Central memory CD4-positive, alpha-beta T cell (primary cell): Measurements from ENCODE around the gene TBC1D2B.

ENCODE experiments used
- DNase-seq: peaks from one replicate; pipeline ENCODE4 v3.0.0; 2022

Gene TBC1D2B

DNA sequence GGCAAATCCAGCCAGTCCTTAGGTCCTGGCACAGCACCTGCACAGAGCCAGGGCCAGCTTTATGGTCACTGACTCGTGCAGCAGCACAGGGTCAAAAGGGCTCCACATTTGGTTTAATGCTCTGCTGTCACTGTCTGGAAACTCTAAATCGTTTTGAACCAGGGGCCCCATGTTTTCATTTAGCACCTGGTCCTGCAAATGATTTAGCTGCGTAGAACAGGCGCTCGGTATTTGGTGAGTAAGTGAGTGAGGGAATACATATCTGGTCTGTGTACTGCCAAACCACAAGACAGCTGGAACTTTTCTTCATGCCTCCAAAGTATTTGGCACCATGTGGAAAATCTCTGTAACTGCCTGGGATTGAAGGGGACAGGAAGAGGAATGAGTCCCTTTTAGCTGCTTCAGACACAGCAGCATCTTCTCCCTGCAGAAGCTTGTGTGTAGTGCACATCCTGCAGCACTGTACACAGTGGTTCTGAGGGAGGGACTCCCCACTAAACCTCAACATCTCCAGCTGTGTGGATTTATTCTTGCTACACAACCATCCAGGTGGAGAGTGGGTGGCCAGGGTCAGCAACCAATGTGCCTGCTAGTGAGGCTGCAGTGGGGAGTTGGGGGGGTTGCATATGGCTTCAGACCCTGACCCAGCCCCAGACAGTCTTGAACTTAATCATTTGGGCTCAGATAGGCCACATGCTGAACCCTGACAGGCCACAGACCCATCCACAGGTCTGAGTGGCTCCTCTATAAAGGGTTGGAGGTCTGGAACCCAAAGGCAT lies 15.9 kb upstream of the TBC1D2B start:
- no peak for DNase-seq

DNA sequence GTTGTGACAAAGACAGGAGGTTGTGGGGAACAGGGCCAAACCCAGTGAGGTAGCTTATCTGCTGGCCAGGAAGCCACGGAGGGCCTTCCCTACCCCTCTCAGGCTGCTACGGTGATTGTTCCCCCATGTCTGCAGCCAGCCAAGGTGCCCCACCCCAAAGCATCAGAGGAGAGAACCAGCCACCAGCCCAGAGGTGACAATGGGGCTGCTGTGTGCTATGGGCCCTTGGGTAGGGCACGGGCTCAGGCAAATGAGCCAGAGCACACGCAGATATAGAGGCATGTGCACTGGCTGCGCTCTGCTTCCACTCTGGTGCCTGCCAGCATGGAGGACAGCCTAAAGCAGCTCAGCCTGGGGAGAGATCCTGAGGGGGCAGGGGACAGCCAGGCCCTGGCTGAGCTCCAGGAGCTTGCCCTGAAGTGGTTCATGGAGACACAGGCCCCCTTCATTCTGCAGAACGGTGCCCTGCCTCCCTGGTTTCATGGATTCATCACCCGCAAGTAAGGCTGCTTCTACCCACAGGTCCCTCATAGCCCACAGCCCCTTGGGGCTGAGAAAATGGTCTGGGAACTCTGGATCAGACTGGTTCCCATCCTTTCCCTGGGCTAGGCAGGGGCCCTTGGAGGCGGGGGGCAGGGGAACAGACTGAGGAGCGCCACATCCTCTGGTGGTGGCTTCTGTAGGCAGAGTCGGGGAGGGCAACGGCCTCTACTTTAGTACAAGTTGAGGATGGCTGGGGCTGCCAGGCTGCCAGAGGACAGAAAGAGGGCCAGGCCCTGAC lies 14.9 kb upstream of the TBC1D2B start, which contains the start of gene SH2D7:
Gene SH2D7, plus strand, starts transcription at position 301 of the 781 bp plus-strand sequence. Its CDS starts 24 bp downstream, at position 325.
- no peak for DNase-seq

DNA sequence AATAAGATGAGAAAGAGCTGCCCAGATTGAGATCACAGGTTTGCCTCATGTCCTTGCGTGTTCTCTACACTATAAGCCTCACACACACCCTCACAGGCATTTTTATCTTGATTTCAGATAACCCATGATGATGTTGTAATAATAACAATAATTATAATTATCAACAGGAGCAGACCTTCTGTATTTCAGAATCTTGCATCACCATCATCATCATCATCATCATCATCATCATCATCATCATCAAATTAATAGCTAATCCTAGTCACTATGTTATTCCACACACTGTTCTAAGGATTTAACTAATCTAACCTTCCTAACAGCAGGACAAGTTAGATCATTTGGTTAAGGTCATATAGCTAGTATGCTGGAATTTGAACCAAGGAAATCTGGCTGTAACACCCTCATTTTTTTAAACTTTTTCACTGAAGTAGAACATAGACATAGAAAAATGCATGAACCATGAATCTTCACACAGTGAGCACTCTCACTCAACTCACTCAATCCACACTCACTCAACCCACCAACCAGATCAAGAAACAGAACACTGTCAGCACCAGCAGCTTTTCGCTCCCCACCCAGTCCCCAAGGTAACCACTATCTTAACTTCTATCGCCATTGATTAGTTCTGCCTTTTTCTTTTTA lies 13.0 kb upstream of the TBC1D2B start:
- no peak for DNase-seq

DNA sequence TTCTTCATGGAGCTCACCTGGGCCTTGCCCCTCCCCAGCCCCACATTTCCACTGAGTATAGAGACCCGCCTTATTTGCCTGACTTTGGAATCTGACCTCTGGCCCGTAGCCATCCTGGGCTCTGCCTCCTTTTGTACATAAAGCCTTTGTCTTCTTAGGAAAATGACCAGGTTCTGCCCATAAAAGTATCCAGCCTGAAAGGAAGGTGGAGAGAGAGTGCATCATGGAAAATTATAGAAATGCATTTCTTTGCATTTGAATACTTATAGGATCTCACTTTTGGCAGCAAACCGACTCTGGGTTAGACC lies 11.2 kb upstream of the TBC1D2B start:
- DNase-seq = no peak

DNA sequence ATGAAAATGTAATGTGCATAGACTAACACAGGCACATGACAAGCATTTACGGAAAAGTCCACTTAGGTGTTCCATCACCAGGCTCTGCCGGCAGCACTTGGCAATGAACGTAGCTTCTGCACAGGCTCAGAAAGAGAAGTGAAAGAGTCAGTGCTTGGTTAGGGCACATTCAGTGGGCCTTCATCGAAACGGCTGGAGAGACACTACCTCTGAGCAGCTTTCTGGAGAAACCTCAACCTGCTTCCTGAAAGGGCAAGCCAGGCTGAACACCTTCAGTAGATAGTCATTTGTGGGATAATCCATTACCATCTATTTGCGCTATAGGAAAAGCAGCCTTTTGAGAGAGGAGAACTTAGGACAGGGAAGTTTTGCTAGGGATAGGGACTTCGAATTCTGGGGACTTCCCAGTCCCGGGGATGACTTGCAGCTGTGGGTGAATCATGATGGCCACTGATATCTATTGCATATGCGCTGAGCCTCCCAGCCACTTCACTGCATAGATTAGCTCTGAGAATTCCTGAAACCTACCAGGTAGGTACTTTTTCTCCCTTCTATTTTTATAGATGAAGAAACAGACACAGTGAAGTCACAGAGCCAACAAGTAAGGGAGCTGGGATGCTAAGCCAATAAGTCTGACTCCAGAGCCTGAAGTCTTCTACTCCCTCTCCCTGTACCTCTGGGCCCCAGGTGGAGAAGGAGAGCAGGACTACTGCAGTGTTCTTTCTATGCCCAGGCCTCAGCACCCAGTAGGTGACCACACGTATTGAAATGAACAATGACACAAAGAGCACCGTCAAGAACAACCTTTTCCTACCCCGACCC lies 10.7 kb upstream of the TBC1D2B start:
- no peak for DNase-seq

DNA sequence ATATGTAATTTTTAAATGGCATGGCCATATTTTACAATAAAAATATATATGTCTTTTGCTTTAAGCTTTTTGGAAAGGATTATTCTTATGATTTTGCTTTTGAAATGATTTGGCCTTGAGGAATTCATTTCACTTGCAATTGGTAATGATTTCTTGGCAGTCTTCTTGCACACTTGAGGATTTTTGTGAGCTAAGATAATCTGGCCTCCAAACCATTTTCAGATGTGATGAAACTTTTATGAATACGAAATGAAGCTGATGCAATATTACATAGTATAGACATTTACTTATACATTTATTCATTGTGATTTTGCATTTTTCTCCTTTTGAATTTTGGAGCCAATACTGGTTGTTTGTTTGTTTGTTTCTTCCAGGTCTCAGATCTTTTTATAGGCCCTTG lies 8.4 kb upstream of the TBC1D2B start:
- DNase-seq = no peak

DNA sequence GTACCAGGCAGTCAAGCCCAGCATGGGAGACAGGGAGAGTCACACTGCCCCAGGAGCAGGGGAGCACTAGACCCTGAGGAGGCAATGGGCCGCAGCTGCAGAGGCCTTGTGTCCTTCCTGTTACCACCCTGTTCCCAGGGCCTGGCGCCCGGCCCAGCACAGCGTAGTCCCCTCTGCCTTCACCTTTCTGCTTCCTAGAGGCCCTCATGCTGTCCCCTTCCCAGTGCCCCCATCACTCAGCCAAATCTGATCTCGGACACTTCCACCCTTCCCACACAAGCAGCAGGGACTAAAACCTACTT lies 6.9 kb upstream of the TBC1D2B start:
- DNase-seq = no peak

DNA sequence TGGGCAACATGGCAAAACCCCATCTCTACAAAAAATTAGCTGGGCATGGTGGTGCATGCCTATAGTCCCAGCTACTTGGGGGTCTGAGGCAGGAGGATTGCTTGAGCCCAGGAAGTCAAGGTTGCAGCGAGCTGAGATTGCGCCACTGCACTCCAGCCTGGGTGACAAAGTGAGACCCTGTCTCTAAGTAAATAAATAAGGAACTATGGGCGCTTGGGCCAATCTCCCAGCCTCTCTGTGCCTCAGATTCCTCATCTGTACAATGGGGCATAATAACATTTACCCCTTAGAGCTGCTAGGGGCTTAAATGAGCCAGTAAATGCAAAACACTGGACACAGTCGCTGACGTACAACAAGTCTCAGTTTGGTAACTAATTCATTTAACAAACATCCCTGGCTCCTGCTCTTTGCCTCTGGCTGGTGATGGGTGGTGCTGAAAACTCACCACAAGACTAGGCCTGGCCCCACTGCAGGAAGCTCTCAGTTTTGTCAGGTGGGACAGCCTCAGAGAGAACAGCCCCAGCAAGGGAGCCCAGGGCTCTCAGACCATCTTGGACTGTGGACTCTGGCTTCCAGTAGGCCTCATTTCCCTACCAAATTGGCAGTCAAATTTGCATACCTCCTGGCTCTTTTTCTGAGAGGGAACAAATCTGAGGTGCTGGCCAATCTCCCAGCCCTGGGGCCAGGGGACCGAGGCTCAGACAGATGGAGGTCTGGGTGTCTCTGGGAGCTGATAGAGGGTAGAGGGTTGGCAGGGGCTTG lies 6.4 kb upstream of the TBC1D2B start:
- DNase-seq = no peak

DNA sequence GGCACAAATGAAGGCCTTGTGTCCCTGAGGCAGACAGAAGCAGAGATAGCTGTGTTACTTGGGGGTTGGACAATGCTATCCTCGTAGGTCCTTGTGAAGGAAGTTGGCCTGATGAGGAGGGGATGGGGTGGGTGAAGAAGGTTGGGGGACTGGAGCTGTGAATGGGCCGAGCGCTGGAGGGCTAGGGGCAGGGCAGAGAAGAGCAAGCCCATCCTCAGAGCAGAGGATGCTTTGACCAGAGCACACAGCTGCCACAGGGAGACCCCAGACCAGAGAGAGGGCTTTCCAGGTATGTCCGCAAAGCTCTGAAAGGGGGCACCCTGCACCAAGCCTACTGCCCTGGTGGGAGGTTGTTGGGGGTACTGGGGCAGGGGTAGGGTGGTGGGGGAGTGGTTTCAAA lies 5.7 kb upstream of the TBC1D2B start:
- no peak for DNase-seq

DNA sequence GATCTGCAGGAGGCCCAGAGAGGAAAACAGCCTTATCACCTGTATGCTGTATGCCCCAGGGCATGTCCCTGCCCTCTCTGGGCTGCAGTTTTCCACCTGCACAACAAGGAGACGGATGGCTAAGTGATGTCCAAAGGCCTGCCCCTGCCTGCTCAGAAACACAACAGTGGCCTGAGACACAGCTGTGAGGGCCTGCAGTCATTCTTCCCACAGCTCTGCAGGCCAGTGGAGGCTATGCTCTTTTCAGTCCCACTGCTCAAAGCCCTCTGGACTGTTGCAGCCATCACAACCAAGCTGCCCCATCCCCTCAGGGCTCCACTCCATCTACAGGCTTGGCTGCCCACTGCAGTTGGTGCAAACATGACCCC lies 5.2 kb upstream of the TBC1D2B start:
- no peak for DNase-seq

DNA sequence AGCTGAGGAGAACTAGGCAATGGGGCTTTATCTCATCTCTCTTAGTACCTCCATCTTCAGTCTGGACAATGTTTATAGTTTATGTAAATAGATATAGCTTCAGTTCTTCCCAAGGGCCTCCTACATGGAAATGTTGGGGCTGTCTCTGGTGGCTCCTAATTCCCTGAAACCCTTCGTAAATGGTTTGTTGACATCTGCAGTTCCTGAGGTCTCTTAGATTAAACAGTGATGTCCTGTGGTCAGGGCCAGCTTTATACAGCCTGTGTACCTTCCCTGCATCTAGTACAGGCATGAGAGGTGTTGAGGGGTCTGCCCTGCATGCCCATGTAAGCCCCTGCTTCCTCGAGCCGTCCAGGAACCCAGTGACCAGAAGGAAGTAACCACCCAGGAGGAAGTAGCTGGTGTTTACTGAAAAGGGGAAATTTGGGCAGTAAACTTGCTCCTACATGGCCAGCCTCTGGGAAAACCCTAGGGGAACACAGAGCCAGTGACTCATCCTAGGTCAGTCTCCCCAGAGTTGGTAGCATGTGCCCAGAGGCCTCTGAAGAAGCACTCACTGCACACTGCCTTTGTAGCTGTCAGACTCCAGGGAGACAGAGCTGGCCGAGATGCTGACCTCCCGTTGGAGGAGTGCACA lies 4.7 kb upstream of the TBC1D2B start:
- DNase-seq = no peak

DNA sequence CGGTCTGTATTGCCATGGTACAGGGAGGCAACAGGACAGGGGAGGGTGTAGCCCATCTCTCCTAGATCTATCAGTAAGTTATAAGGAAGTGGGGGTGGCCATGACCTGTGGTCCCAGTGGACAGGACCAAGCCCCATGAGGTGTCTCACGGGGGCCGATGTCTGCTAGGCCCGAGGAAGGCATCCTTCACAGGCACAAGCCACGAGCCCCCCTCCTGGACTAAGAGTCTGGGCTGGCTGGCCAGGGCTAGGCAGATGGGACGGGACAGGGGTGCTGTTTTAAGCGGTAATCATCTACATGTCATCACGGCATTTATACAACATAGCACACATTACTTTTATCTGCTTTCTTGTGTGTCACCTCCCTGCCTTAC lies 2.6 kb upstream of the TBC1D2B start:
- DNase-seq = no peak

DNA sequence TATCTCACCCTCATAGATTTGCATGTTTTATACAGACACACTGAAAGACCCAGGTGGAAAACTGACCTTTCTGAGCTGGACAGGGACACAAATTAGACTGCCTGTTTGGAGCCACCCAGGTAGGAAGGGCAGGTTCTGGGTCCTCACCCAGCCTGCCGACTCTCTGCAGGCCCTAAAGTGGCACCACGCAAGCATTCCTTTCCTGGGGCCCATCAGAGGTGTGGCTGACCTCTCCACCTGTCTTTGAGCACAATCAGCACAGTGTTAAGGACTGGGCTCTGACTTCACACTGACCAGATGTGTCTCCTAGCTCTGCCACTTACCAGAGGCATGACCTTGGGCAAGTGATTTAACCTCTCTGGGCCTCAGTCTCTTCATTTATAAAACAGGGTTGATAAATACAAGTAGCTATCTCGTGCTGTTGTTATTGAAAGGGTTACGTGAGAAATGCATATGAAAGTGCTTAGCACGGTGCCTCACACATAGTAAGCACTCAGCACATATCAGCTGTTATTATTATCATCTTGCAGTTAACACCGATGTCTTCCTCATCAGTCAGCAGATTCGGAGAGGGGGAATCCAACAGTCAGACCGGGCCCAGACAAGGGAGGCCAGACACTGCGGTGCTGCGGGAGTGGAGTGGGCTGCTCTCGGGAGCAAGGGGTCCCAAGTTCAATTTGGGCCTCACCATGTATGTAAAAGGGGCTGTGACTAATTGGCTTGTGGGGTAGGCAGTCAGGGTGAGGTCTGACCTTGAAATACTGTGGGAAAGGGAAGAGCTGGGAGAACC lies 2.0 kb upstream of the TBC1D2B start:
- no peak for DNase-seq

DNA sequence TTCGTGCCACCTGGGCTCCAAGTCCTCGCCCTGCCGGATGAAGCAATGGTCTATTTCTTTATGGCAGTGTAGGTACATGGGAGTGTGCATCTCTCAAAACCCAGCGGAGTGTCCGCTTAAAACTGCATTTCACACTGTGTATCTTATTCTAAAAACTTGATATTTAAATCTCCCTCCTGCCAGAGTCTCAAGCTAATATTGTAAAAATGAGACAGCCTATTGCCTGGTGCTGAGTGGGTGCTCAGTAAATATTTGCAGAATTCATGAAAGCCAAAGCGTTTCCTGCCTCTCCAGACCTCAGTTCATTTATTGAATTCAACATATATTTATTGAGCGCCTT lies 330 bp upstream of the TBC1D2B start:
- DNase-seq = no peak

DNA sequence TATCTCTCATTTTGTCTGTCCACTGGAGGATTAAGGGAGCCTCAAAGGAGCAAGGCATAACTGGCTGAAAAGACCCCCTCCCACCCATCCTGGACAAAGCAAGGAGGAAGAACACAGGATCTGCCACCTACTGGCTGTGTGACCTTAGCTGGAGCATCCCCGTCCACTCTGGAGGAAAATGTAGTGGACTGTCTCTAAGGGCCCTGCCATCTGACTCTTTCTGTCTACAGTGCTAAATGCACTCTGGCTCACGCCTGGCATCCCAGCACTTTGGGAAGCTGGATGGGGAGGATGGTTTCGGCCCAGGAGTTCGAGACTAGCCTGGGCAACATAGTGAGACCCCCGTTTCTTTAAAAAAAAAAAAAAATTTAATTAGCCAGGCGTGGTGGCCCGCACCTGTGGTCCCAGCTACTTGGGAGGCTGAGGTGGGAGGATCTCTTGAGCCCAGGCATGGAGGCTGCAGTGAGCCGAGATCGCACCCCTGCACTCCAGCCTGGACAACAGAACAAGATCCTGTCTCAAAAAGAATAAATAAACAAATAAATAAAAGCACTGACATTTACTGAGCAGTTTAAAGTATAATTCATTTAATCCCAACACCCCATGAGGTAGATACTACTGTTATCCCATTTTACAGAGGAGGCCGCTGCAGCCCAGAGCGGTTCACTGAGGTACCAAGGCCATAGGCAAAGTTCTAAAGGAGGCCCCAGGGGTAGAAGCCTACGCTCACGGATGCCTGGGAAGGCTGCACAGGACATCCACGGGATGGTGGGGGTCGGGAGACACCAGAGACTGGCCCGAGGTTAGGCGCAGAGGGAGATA lies 1.1 kb downstream of the TBC1D2B start:
- DNase-seq = no peak

DNA sequence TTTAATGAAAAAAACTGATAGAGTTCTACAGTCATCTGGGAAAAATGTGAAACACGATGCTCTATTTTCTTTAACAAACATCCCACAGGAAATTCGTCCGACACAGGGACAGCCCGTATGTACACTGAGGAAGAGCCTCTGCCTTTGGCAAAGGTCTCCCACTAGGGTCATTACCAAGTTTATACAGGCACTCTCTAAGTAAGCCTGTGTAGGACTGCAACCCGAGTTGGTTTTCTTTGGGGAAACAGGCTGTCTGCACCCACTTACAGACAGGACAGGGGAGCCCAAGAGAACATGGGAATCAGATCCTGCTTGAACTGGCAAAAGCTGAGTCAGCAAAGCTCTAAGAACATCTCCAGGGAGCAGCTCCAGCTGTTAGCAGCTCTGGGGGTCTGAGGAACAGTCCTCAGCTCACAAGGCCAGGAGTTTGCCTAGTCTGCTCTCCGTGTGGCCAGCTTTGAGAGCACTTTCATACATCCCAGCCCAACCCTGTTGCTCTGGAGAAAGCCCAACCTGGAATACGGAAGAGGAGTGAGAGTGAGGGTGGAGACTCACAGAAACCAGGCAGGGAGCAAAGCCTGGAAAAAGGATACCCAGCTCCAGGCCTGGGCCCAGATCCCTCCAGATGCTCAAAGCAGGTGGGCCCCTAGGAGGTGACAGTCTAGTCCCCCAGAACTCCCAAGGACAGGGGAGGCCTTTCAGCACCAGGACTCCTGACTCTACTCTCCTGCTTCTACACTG lies 1.9 kb downstream of the TBC1D2B start:
- DNase-seq = no peak

DNA sequence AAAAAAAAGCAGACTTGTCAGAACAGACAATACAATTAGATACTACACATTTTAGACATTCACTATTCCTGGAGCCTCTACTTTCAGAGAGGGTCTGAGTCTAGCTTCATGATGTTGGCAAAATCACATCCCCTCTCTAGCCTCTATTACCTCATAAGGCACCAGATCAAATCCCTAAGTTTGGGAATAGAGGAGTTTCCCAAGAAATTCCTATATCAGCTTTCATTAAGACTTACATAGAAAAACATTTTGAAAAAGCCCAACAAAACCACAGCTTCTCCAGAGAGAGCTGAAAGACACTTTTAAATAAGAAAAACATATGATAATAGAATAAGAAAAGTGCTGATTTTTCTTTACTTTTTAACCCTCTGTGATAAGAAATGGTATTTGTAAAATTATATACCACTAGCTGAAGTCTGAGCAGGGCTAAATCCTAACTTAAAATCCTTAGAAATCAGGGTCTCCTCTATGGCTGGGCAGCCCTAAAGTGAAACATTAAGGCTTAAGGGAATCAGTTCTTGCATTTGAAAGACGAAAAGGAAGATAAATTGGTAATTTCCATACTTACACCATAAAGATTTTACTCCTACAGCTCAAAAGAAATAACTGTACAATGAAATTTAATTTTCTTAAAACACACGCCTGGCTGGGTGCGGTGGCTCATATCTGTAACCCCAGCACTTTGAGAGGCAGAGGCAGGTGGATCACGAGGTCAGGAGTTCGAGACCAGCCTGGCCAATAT lies 4.3 kb downstream of the TBC1D2B start:
- DNase-seq = no peak

DNA sequence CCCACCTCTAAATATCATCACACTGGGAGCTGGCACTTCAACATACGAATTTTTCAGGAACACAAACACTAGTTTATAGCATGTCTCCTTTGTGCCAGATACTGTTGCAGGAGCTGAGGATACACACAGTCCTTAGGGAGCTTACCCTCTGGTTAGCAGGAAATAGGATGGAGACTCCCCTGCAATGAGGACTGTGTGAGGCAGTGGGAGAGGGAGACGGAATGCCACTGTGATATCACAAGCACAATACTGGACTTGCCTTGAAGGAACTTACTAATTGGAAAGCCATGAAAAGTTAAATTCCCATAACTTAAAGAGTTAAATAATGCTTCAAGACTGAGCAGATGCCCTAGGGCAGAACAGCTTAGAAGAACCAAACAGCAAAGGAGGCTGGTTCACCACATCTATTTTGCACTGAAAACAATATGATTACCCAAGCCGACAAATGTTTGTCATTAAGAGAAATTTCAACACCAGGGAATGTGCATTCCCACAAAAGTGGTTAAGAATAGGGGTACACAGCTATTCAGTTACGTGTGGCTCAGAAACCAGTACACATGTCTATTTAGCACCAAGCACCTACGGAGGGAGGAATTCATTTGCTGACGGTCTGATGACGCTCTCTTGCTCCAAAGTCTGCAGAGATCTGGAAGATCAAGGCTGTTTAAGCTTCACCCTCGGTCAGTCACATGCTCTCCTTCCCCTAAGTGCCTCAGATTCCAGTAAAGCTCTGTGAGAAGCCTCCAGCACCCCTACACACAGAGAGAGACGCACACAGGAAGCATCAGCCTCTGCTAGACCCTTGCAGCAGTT lies 5.2 kb downstream of the TBC1D2B start:
- peak; percentile 57 for DNase-seq
